Myocyte (in vitro differentiated cells): ENCODE results near the gene RBMS3. TPM values are rescaled to one million over a fixed set of nuclear protein-coding genes. Genes with fewer than 3 reads are reported as not detected.
"Not testable (repeated sequence)": the region's sequence is repeated elsewhere in the genome, so short reads cannot be mapped to it uniquely, and the experiment has no call there.

Source experiments
- DNase-seq: peaks from one replicate; pipeline ENCODE4 v3.0.0-alpha.2; 2012; ENCODE audit warnings: low read depth
- total RNA-seq: library from RNA; depleted of rRNA; stranded (reverse); fragments of >200 nt; gene quantifications from 2 replicates; pipeline ENCODE4 v1.2.3, GENCODE V29; 2014

The RBMS3 gene
- total RNA-seq, 1 donor from 2014 or later = 30.6 TPM

GRCh38 chr3:29337565-29337964 is 56.7 kb downstream of the RBMS3 start:
- DNase-seq = peak; percentile 24

DNA sequence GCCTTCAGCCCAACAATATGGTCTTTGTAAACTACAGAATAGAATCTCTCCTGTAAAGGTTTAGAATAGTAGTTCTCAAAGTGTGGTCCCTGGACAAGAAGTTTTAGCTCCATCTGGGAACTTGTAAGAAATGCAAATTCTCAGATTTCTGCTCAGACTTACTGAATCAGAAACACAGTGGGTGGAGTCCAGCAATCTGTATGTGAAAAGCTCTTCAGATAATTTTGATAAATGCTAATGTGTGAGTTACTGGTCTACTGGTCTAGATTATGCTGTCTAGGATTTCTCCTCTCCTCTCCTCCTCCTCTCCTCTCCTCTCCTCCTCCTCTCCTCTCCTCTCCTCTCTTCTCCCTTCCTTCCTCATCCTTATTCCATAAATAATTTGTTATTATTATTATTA is 57.5 kb downstream of the RBMS3 start:
- no peak for DNase-seq

- DNase-seq = peak; percentile 17
Measured at GRCh38 chr3:29339016-29339833, 58.4 kb downstream of the RBMS3 start.

DNA sequence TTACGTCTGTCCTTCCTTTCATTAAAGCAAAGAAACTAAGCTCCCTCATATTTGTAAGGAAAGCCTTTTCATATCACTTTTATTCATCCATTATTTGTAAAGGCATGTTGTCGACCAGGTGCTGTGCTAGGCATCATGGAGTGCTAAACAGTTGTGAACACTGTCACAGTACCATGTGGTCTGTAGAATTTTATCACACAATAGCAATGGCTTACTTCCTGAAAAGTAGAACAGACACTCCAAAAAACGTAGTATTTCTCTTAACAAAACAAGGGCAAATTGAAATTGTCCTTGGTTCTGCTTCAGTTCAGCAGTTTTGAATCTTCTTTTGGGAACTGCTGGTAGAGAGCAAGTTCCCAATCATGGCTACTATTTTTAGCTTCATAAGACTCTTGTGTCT is 63.3 kb downstream of the RBMS3 start:
- DNase-seq = no peak

- DNase-seq = no peak
Measured at GRCh38 chr3:29344935-29345334, 64.1 kb downstream of the RBMS3 start.

GRCh38 chr3:29345516-29346300 is 64.8 kb downstream of the RBMS3 start:
- no peak for DNase-seq

DNA sequence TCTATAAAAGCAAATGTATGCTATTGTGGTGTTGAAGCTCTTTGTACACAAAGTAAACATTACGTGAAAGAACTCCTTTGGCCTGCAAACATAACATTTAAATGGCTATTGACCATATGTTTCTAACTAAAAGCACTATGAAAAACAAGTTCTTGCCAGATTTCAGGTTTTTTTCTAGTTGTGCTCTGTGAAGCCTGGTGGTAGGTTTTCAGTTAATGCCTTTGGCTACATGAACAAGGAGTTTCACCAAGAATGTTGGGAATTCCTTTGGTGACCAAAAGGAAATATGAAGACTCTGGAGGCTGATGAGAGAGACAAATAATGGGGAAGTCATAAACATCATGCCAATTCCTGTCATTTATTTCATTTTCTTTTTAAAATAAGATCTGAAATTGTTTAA is 66.0 kb downstream of the RBMS3 start:
- peak; percentile 51 for DNase-seq

DNA sequence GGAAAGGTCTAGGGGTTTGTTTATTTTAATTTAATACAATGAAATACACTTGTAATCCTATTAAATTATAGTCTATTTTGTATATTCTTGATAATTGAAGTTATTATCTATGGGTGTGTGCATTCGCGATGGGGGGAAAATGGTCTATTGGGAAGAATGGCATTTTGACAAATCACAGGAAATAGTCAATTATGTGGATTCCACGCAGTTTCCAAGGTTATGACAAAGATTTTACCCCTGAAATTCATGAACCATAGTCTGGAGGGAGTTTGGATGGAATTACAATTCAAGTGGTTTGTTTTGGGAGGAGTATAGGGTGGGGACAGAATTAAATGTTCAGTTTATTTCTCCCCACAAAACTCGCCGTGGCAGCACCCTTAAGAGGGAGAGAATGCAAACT is 66.5 kb downstream of the RBMS3 start:
- DNase-seq = no peak

DNA sequence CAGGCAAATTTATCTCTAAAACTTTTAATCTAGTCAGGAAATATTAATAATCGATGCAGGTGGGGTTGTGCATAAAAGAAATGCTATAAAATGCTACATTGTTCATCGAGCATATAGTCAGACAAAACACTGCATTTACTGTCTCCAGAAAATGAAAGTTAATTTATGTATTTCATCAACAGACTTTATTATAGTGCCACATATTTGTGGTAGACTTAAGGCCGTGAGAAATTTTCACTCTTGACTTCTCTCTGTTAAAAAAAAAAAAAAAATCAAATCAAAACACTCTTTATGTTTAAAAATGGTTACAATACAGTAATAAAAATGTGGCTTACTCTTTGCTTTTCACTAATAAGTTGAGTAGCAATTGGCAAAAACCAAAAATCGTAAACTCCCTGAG is 67.4 kb downstream of the RBMS3 start:
- no peak for DNase-seq

DNA sequence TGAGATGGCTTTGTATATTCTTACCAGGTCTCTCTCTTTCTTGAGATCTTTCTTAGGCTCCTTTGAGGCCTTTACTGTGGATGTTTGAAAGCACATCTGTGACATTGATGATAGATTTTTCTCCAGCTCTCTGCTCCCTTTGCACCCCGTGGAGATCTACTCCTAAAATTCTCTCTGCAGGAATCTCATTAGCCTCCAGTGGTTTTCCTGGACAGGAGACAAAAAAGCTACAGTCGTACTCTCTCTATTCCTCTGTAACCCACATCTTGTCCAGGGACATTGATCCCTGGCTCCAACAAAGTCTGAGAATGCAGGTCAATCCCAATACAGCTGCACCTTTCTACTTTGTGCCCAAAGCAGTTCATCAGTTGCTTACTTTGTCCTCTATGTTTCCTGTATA is 68.2 kb downstream of the RBMS3 start:
- DNase-seq = no peak

DNA sequence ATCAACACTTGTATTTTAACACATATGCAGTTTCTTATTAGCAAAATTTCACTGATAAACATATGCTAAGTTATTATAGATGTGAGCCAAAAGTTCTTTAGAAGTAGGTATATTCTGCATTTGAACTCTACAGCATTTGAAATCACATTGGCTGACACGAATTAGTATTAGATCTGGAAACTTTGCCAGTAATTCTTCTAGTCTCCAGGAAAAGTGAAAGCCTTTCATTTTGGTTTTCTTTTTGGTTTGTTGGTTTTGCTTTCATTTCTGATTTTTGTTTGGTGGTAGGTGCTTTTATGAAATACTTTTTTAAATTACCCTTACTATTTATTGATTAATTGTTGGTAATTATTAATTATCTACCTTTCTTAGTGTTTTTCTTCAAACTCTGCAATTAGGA is 72.9 kb downstream of the RBMS3 start:
- DNase-seq = no peak

GRCh38 chr3:29354894-29355293 is 74.0 kb downstream of the RBMS3 start:
- DNase-seq = no peak

- DNase-seq = no peak
Measured at GRCh38 chr3:29356062-29356461, 75.2 kb downstream of the RBMS3 start.

- DNase-seq = not testable (repeated sequence)
Measured at GRCh38 chr3:29360289-29360688, 79.4 kb downstream of the RBMS3 start.

- no peak for DNase-seq
Measured at GRCh38 chr3:29363110-29363509, 82.2 kb downstream of the RBMS3 start.

DNA sequence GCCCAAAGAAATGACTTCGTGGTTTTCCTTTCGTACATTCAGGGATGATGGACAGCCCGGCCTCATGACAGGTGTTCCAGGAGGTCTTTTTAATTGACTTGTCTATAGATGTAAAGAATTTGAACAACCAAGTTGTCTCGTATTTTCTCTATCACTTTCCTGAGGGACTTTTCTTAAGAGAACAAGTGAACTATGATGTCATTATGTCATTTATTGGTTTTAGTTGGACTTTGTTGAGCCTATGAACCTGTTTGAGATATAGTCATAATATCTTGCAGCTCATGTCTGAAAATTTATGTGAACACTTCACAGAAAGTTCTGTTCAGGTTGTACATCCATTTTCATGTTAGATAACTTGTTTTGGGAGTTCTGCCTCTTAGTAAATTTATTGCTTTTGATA is 89.2 kb downstream of the RBMS3 start:
- DNase-seq = peak; percentile 21

GRCh38 chr3:29370476-29371420 is 89.9 kb downstream of the RBMS3 start:
- DNase-seq = peak; percentile 48

DNA sequence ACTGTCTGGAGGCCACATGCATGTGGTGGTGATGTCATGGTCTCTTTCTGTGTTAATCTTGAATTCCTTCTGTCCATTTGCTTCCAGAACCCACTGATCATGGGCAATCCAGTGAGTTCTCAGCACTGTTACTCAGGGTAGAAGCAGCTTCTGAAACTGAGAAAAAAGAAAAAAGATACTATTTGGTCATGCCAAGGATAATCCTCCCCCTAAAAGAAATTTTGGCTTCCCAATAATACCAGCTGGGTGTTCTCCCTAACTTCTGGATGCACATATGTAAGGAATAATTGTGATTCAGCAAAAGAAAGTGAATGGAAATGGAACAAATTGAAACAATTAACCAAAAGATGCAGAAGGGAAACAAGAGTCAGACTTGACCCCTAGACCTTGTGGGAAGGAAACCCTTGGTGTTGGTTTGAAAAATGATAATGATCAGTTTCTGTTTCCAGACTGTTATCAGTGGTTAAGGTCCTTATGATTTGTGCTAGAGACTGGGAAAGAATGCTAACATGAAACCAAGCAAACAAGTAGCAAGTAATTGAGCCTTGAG is 92.3 kb downstream of the RBMS3 start:
- peak; percentile 68 for DNase-seq

- no peak for DNase-seq
Measured at GRCh38 chr3:29374226-29374625, 93.4 kb downstream of the RBMS3 start.

DNA sequence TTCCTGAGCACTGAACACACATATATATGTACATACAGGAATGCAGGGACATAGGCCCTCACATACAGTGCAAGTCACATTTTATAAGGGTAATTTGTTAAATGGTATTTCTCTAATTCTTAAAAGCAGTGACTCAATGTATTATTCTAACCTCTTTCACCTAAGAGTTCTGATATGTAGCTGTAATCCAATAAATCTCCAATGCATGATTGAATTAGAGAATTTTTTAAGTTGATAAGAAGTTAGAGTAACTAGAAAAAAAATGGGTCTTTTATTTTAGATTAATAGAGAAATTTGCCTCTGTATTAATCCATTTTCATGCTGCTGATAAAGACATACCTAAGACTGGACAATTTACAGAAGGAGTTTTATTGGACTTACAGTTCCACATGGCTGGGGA is 98.2 kb downstream of the RBMS3 start:
- DNase-seq = no peak

DNA sequence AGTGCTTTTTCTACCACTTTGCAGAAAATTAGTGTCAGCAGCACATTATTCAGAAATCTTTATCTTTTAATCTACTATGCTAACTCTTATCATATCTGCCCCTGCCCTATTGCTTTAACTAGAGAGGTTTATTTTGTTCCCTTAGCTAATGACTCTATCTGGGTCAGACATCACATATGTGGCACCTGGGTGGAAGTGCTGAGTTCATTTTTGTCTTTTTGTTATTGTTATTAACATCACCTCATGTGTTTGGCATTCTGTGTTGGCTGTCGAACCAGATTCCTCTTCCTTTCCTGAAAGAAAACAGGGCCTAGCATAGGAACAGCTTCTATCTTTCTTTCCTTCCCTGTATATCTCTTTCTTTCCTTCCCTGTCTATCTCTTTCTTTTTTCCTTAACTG is 100.7 kb downstream of the RBMS3 start:
- peak; percentile 46 for DNase-seq
